H1 (cell line): ENCODE data around the gene LTBR. TPM values are rescaled to one million over a fixed set of nuclear protein-coding genes. Genes with fewer than 3 reads are reported as not detected.

Source experiments
- EZH2 ChIP-seq: fragments of 200-600 bp; sonication (generic); IDR thresholded peaks from 2 replicates; pipeline ENCODE4 v1.7.1; 2012; ENCODE audit warnings: low read depth, mild to moderate bottlenecking, moderate library complexity, low read length, inconsistent platforms; ENCODE audit not compliant: severe bottlenecking
- NANOG ChIP-seq: IDR thresholded peaks from 2 replicates; pipeline ENCODE4 v1.6.1; 2011; ENCODE audit warnings: low read length, low read depth, mild to moderate bottlenecking, inconsistent platforms; ENCODE audit not compliant: insufficient read depth, poor library complexity, severe bottlenecking
- RXRA ChIP-seq: IDR thresholded peaks from 2 replicates; pipeline ENCODE4 v1.6.1; 2011; ENCODE audit warnings: low read depth, mild to moderate bottlenecking, low read length, moderate library complexity; ENCODE audit not compliant: insufficient read depth
- TAF7 ChIP-seq: optimal IDR thresholded peaks from 2 replicates; pipeline ENCODE3; 2011; ENCODE audit warnings: low read depth, mild to moderate bottlenecking, inconsistent platforms, low read length, moderate library complexity, borderline replicate concordance
- ZNF274 ChIP-seq: IDR thresholded peaks from 2 replicates; pipeline ENCODE4 v1.7.0; 2012; ENCODE audit warnings: low read length, borderline replicate concordance; ENCODE audit errors: extremely low read depth
- polyA plus RNA-seq, 7 experiments: library from polyadenylated mRNA; depleted of rRNA in 3 of 7; stranded (reverse) in 5 of 7; unstranded in 2 of 7; fragments of >200 nt in 5 of 7; fragments of 200-250 nt in 2 of 7; gene quantifications; 1 replicate in 5 of 7; 2 replicates in 1 of 7; 4 replicates in 1 of 7; pipeline versions ENCODE4 v1.2.1 to v1.2.3, GENCODE V29; 2011 to 2013; ENCODE audit warnings: missing spikeins in 2 of 7, mixed read lengths in 2 of 7
- total RNA-seq: library from RNA; stranded (reverse); fragmentation: NEBNext Ultra II Directional; extraction: Animal tissue kit (Norgen Biotek cat#: 25700); gene quantifications from 2 replicates; pipeline ENCODE4 v1.2.1, GENCODE V29; 2021

The LTBR gene
- total and polyA plus RNA-seq, 2 of the 8 experiments (the other 6 are each of a cell fraction or from before 2014, with no cell fraction given): 5.1 to 6.3 TPM

- TF ChIP-seq NANOG (no peak), TAF7 (no peak), EZH2 (no peak), RXRA (no peak), ZNF274 (no peak)
Observed at GRCh38 chr12:6351622-6352021, 32.3 kb upstream of the LTBR start (continued).
